ENCODE measurements around the gene ELAVL1.
A peak's percentile ranks its signal among the peaks of the same experiment; 100 is the strongest.

Gene ELAVL1

GRCh38 chr19:8020681-8021080, 15.2 kb upstream of the ELAVL1 start:
- no peak for DNase-seq (ENCODE audit: low spot score)

GRCh38 chr19:8017808-8018207, 12.4 kb upstream of the ELAVL1 start:
- no peak for DNase-seq (ENCODE audit: low spot score)

DNA sequence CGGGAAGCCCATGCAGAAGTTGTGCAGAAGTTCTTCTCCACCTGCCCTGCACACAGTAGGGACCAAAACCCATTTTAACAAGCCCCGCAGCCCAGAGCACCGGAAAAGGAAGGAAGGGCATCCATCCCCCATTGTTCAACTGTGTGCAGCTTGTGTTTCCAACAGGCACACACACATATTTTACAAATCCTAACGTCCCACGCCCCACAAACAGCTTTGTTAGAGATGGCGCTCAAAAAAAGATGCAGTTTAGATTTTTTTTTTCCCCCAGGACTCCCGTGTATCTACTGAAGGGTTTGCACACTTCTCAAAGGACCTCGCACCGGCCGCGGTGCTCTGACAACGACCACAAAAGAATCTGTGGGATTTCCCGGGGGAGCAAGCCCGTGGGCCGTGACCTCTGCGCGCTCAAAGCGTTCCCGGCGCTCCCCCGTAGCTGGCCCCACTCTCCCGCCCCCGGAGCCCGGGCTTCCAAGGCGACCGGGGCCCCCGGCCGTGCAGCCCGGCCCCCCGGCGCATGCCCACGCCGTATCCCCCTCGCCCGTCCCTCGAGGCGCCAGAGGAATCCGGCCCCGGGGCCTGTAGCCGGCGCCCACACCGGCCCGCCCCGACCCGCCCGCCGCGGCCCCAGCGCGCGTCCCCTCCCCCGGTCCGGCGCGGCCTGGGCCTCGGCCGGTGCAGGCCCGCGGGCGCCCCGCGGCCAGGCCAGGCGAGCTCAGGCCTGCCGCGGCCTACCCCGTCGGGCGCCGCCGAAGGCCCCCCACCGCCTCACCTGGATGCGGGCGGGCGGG, 523 bp downstream of the ELAVL1 start:
- DNase-seq (ENCODE audit: low spot score), result no peak

- DNase-seq (ENCODE audit: low spot score), result no peak
These were observed 1.4 kb downstream of the ELAVL1 start for GRCh38 chr19:8004001-8004400.

GRCh38 chr19:8001995-8002849, 3.2 kb downstream of the ELAVL1 start:
- DNase-seq (ENCODE audit: low spot score), result peak; percentile 72

GRCh38 chr19:8001651-8001994, 3.8 kb downstream of the ELAVL1 start:
- no peak for DNase-seq (ENCODE audit: low spot score)

DNA sequence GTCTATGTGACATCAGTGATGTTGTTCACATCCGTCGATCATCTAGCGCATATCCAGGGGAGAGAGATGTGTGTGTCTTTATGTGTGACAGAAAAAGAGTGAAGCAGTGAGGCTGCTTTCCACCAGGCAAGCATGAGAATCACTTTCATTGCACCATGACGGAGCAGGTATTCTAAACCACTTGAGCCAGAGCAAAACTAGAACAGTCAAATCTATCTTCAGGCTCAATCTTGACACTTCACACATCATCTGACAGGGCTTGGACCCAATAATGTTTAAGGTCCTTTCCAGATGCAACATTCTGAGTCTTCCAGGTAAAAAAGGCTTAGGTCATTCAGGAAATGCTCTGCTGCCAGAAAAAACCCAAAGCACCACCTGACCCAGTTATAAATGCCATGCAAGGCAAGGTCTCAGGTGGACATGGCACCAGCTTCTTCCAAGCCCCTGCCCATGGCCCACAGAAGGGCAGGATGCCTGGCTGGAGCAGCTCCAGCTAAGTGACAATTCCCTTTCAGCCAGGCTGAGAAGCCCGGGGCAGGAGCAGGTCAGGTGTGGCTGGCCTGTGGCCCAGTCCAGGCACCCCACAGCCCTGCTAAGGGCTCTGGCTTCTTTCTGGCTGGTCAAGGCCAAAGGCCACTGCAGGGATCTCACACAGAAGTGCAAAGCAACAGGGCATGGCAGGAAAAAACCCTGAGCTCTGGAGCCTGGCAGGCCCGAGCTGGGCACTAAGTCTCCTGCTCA, 5.0 kb downstream of the ELAVL1 start:
- DNase-seq (ENCODE audit: low spot score), result no peak

DNA sequence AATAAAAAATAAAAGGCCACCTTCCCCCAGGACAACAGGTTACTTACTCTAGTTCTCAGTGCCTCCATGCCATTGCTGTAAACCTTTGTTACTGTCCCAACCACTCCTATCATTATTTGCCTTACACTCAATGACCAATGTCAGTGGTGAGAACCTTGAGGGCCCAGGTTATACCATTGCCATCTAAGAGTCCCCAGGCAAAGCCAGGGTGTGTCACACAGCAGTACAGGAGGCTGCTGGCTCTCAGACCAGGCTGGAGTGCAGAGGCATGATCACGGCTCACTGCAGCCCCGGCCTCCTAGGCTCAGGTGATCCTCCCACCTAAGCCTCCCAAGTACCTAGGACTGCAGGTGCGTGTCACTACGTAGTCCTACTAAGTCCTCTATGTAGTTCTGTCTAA, 6.1 kb downstream of the ELAVL1 start:
- DNase-seq (ENCODE audit: low spot score), result no peak

- no peak for DNase-seq (ENCODE audit: low spot score)
These were observed 7.5 kb downstream of the ELAVL1 start for GRCh38 chr19:7997809-7998480.

DNA sequence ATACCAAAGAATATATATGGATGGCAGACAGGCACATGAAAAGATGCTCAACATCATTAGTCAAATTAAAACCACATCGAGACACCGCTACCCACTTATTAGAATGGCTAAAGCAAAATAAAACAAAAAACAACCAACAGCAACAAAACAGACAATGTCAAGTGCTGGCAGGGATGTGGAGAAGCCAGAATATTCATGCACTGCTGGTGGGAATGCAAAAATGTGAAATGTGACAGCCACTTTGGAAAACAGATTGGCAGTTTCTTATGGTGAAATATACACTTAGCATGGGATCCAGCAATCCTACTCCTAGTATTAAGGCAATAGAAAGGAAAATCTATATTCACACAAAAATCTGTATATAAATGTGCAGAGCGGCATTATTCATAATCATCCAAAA, 8.6 kb downstream of the ELAVL1 start:
- no peak for DNase-seq (ENCODE audit: low spot score)

DNA sequence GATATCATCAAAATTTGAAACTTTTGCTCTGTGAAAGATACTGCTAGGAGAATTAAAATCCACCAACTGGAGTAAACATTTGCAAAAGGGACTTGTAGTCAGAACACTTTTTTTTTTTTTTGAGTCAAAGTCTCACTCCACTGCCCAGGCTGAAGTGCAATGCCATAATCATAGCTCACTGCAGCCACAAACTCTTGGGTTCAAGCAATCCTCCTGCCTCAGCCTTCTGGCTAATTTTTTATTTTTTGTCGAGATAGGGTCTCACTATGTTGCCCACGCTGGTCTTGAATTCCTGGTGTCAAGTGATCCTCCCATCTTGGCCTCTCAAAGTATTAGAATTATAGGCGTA, 9.7 kb downstream of the ELAVL1 start:
- no peak for DNase-seq (ENCODE audit: low spot score)

- DNase-seq (ENCODE audit: low spot score), result no peak
These were observed 10.3 kb downstream of the ELAVL1 start for GRCh38 chr19:7994928-7995809.

GRCh38 chr19:7994114-7994513, 11.3 kb downstream of the ELAVL1 start:
- no peak for DNase-seq (ENCODE audit: low spot score)

- DNase-seq (ENCODE audit: low spot score), result no peak
These were observed 11.9 kb downstream of the ELAVL1 start for GRCh38 chr19:7993560-7993959.

GRCh38 chr19:7992575-7992974, 12.9 kb downstream of the ELAVL1 start:
- DNase-seq (ENCODE audit: low spot score), result no peak

DNA sequence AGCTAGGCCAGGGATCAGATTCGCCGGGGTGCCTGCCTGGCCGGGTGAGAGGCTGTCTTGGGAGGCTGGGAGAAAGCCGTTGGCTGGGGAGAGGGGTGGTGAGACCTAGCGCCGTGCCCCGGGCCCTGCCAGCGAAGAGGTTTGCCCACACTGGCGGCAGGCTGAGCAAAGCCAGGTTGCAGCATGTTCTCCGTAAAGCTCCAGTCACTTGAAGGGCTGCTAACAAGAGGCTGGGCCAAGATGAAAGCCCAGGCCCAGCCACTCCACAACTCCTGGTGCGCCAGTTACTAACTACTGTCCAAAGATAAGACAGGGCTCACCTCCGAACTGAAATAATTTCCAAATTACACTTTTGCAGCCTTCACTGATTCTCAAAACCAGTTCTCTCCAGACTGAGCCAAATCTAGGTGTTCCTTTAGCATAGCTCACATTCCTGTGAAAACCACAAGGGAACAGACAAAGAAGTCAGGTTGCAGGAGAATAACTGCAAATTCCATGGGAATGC, 16.3 kb downstream of the ELAVL1 start:
- DNase-seq (ENCODE audit: low spot score), result no peak

GRCh38 chr19:7988307-7988706, 17.1 kb downstream of the ELAVL1 start:
- no peak for DNase-seq (ENCODE audit: low spot score)

- no peak for DNase-seq (ENCODE audit: low spot score)
These were observed 18.2 kb downstream of the ELAVL1 start for GRCh38 chr19:7987114-7987768.

- DNase-seq (ENCODE audit: low spot score), result no peak
These were observed 18.9 kb downstream of the ELAVL1 start for GRCh38 chr19:7986321-7987113.

- no peak for DNase-seq (ENCODE audit: low spot score)
These were observed 19.9 kb downstream of the ELAVL1 start for GRCh38 chr19:7985481-7985911.
